ENCODE data around the gene CCR7.

DNA sequence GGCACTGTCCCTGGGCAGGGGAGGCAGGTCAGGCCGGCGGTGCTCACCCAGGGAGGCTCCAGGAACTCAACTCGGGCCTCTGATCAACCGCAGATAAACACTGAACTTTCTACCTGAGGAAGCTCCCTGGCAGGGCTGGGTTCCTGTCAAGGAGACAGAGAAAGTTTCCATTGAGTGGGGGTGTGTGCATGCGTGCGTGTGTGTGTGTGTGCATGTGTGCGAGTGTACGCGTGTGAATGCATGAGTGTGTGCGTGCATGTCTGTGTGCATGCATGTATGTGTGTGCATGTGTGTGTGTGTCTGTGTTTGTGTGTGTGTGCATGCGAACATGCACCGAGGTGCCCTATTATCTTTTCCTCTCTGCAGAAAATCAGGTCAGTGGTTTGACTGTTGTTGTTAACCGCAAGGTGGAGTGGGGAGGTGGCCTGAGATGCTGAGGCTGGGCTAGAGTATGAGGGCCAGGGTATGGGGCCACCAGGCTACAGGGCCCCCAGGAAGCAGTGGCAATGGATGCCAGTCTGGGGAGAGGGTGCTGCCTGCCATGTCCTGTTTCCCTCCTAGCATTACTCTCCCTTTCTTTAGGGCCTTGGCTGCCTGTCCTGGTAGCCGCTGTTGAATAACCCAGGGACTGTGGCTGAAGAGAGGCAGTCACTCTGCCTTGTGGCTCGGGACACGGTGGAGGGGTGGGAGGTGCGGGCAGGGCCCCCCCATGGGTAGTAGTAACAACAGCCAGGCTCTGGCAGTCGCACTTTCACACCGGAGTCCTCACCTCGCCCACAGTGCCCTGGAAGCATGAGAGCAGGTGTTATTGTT, 24.0 kb downstream of the CCR7 start:
- TF ChIP-seq, protein P1, sequence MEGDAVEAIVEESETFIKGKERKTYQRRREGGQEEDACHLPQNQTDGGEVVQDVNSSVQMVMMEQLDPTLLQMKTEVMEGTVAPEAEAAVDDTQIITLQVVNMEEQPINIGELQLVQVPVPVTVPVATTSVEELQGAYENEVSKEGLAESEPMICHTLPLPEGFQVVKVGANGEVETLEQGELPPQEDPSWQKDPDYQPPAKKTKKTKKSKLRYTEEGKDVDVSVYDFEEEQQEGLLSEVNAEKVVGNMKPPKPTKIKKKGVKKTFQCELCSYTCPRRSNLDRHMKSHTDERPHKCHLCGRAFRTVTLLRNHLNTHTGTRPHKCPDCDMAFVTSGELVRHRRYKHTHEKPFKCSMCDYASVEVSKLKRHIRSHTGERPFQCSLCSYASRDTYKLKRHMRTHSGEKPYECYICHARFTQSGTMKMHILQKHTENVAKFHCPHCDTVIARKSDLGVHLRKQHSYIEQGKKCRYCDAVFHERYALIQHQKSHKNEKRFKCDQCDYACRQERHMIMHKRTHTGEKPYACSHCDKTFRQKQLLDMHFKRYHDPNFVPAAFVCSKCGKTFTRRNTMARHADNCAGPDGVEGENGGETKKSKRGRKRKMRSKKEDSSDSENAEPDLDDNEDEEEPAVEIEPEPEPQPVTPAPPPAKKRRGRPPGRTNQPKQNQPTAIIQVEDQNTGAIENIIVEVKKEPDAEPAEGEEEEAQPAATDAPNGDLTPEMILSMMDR (conservative IDR thresholded peaks at IDR 0.05; ENCODE audit: low read depth, low read length): no peak
- no peak for TF ChIP-seq EZH2 (IDR thresholded peaks at IDR 0.05; ENCODE audit: borderline replicate concordance, low read depth, low read length, poor library complexity, severe bottlenecking)
